ENCODE measurements around the gene FZD10.

The FZD10 gene

GRCh38 chr12:130154276-130155070, 7.8 kb upstream of the FZD10 start:
- Histone ChIP-seq H3K27ac (no peak overlapping the region), H3K36me3 (ENCODE audit: insufficient read depth, low read length) (no peaks in the 10 kb centered on the region), H3K4me3 (no peak overlapping the region), H3K9ac (ENCODE audit: insufficient read length) (no peak overlapping the region), H3K9me3 (ENCODE audit: low read depth, low read length) (no peaks in the 10 kb centered on the region)
- DNase-seq (ENCODE audit: low read depth, low spot score): no peak
- TF ChIP-seq EZH2 (IDR thresholded peaks at IDR 0.05) (no peak), FOXP2 (optimal IDR thresholded peaks at IDR 0.05; ENCODE audit: control extremely low read depth, extremely low read length, insufficient read depth) (no peak), POLR2AphosphoS5 (IDR thresholded peaks at IDR 0.05; ENCODE audit: borderline replicate concordance, low read depth, low read length) (no peak)

- H3K27ac ChIP-seq: no peak overlapping the region
- TF ChIP-seq EZH2 (IDR thresholded peaks at IDR 0.05) (no peak), FOXP2 (optimal IDR thresholded peaks at IDR 0.05; ENCODE audit: control extremely low read depth, extremely low read length, insufficient read depth) (no peak), POLR2AphosphoS5 (IDR thresholded peaks at IDR 0.05; ENCODE audit: borderline replicate concordance, low read depth, low read length) (no peak)
- H3K9ac ChIP-seq (ENCODE audit: insufficient read length): no peak overlapping the region
- H3K4me3 ChIP-seq: no peak overlapping the region
- DNase-seq (ENCODE audit: low read depth, low spot score): no peak
- H3K36me3 ChIP-seq (ENCODE audit: insufficient read depth, low read length): no peaks in the 10 kb centered on the region
- no peaks in the 10 kb centered on the region for H3K9me3 ChIP-seq (ENCODE audit: low read depth, low read length)
These were observed 6.7 kb upstream of the FZD10 start for GRCh38 chr12:130155416-130156073.

GRCh38 chr12:130156652-130157275, 5.5 kb upstream of the FZD10 start:
- no peak for DNase-seq (ENCODE audit: low read depth, low spot score)
- Histone ChIP-seq H3K4me3 (no peak overlapping the region), H3K9ac (ENCODE audit: insufficient read length) (no peak overlapping the region), H3K27ac (no peak overlapping the region), H3K9me3 (ENCODE audit: low read depth, low read length) (no peaks in the 10 kb centered on the region), H3K36me3 (ENCODE audit: insufficient read depth, low read length) (no peaks in the 10 kb centered on the region)
- TF ChIP-seq POLR2AphosphoS5 (IDR thresholded peaks at IDR 0.05; ENCODE audit: borderline replicate concordance, low read depth, low read length) (no peak), FOXP2 (optimal IDR thresholded peaks at IDR 0.05; ENCODE audit: control extremely low read depth, extremely low read length, insufficient read depth) (no peak), EZH2 (IDR thresholded peaks at IDR 0.05) (no peak)

GRCh38 chr12:130157998-130158753, 4.1 kb upstream of the FZD10 start:
- TF ChIP-seq FOXP2 (optimal IDR thresholded peaks at IDR 0.05; ENCODE audit: control extremely low read depth, extremely low read length, insufficient read depth): no peak
- no peak for TF ChIP-seq POLR2AphosphoS5 (IDR thresholded peaks at IDR 0.05; ENCODE audit: borderline replicate concordance, low read depth, low read length)
- no peak for TF ChIP-seq EZH2 (IDR thresholded peaks at IDR 0.05)
- Histone ChIP-seq H3K9me3 (ENCODE audit: low read depth, low read length) (no peaks in the 10 kb centered on the region), H3K4me3 (no peak overlapping the region), H3K27ac (no peak overlapping the region), H3K9ac (ENCODE audit: insufficient read length) (no peak overlapping the region), H3K36me3 (ENCODE audit: insufficient read depth, low read length) (no peaks in the 10 kb centered on the region)
- no peak for DNase-seq (ENCODE audit: low read depth, low spot score)

- no peak for TF ChIP-seq FOXP2 (optimal IDR thresholded peaks at IDR 0.05; ENCODE audit: control extremely low read depth, extremely low read length, insufficient read depth)
- TF ChIP-seq POLR2AphosphoS5 (IDR thresholded peaks at IDR 0.05; ENCODE audit: borderline replicate concordance, low read depth, low read length): no peak
- no peak for TF ChIP-seq EZH2 (IDR thresholded peaks at IDR 0.05)
- Histone ChIP-seq H3K36me3 (ENCODE audit: insufficient read depth, low read length) (no peaks in the 10 kb centered on the region), H3K9ac (ENCODE audit: insufficient read length) (no peak overlapping the region), H3K4me3 (no peak overlapping the region), H3K27ac (no peak overlapping the region), H3K9me3 (ENCODE audit: low read depth, low read length) (no peaks in the 10 kb centered on the region)
- no peak for DNase-seq (ENCODE audit: low read depth, low spot score)
These were observed 3.6 kb upstream of the FZD10 start for GRCh38 chr12:130158754-130159059.

GRCh38 chr12:130160306-130160705, 2.0 kb upstream of the FZD10 start:
- H3K27ac ChIP-seq: no peak overlapping the region
- DNase-seq (ENCODE audit: low read depth, low spot score): no peak
- no peaks in the 10 kb centered on the region for H3K9me3 ChIP-seq (ENCODE audit: low read depth, low read length)
- TF ChIP-seq POLR2AphosphoS5 (IDR thresholded peaks at IDR 0.05; ENCODE audit: borderline replicate concordance, low read depth, low read length): no peak
- no peak for TF ChIP-seq FOXP2 (optimal IDR thresholded peaks at IDR 0.05; ENCODE audit: control extremely low read depth, extremely low read length, insufficient read depth)
- TF ChIP-seq EZH2 (IDR thresholded peaks at IDR 0.05): no peak
- no peak overlapping the region for H3K9ac ChIP-seq (ENCODE audit: insufficient read length)
- H3K36me3 ChIP-seq (ENCODE audit: insufficient read depth, low read length): no peaks in the 10 kb centered on the region
- no peak overlapping the region for H3K4me3 ChIP-seq

GRCh38 chr12:130160711-130161231, 1.5 kb upstream of the FZD10 start:
- no peak for DNase-seq (ENCODE audit: low read depth, low spot score)
- no peak for TF ChIP-seq EZH2 (IDR thresholded peaks at IDR 0.05)
- no peak for TF ChIP-seq POLR2AphosphoS5 (IDR thresholded peaks at IDR 0.05; ENCODE audit: borderline replicate concordance, low read depth, low read length)
- TF ChIP-seq FOXP2 (optimal IDR thresholded peaks at IDR 0.05; ENCODE audit: control extremely low read depth, extremely low read length, insufficient read depth): no peak
- Histone ChIP-seq H3K27ac (no peak overlapping the region), H3K9ac (ENCODE audit: insufficient read length) (no peak overlapping the region), H3K4me3 (no peak overlapping the region), H3K36me3 (ENCODE audit: insufficient read depth, low read length) (no peaks in the 10 kb centered on the region), H3K9me3 (ENCODE audit: low read depth, low read length) (no peaks in the 10 kb centered on the region)

All from SK-N-MC (cell line).